AG09319 (cell line): Measurements from ENCODE around the gene SLC17A2.

ENCODE experiments used
- DNase-seq: peaks from one replicate; pipeline ENCODE4 v3.0.0-alpha.2; 2010; ENCODE audit warnings: low read depth; ENCODE audit errors: extremely low read depth
- CTCF ChIP-seq: IDR thresholded peaks from 2 replicates; pipeline ENCODE4 v1.5.1; 2011; ENCODE audit warnings: low read depth, mild to moderate bottlenecking, inconsistent platforms, low read length, moderate library complexity

SLC17A2 gene

GRCh38 chr6:25869840-25870239 lies 60.7 kb downstream of the SLC17A2 start:
- TF ChIP-seq CTCF: no peak
- DNase-seq: no peak

- DNase-seq: no peak
- no peak for TF ChIP-seq CTCF
These were observed 61.9 kb downstream of the SLC17A2 start for GRCh38 chr6:25868436-25869183.

- no peak for DNase-seq
These were observed 64.5 kb downstream of the SLC17A2 start for GRCh38 chr6:25866011-25866410.

GRCh38 chr6:25863360-25863759 lies 67.1 kb downstream of the SLC17A2 start:
- no peak for DNase-seq
- no peak for TF ChIP-seq CTCF

More at GRCh38 chr6:25866011-25866410, 64.5 kb downstream of the SLC17A2 start:
- TF ChIP-seq CTCF: no peak
